HG02678 (cell line): ENCODE data around the gene TPRN.

Source experiments
- ATAC-seq: cut with Tn5 transposase; IDR thresholded peaks from one replicate; pipeline ENCODE4 v1.9.1; 2021; ENCODE audit warnings: mild to moderate bottlenecking, moderate library complexity; ENCODE audit not compliant: unreplicated experiment

TPRN gene

GRCh38 chr9:137147091-137147792 lies 53.3 kb downstream of the TPRN start:
- ATAC-seq = no peak

GRCh38 chr9:137146527-137146918 lies 54.0 kb downstream of the TPRN start:
- no peak for ATAC-seq

- ATAC-seq = no peak
These were observed 54.6 kb downstream of the TPRN start for GRCh38 chr9:137145731-137146526.

DNA sequence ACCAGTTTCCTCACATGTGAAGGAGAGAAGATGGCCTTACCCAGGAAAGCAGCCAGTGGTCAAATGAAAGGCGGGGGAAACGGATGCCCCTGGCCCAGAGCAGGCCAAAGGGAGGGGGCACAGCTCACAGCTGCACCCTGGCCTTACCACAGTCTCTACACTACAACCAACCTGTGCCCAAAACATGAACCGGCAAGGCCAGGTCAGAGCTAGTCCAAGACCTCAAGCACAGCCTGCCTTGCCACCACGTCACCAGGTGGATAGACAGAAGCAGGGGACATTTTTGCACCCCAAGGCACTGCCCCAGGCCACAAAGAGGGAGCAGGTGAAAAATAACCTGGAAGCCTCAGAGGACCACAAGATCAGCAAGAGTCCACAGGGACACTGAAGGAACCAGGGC lies 57.1 kb downstream of the TPRN start:
- no peak for ATAC-seq

- no peak for ATAC-seq
These were observed 58.3 kb downstream of the TPRN start for GRCh38 chr9:137141976-137142936.
